PFSK-1 (cell line): ENCODE data around the gene LIN7B.

ENCODE experiments used
- FOXP2 ChIP-seq: optimal IDR thresholded peaks from 2 replicates; pipeline ENCODE3; 2011; ENCODE audit warnings: borderline replicate concordance, control low read depth, inconsistent platforms; ENCODE audit not compliant: insufficient read depth; ENCODE audit errors: extremely low read length, extremely low read depth
- POLR2AphosphoS5 ChIP-seq: IDR thresholded peaks from 2 replicates; pipeline ENCODE4 v1.6.1; 2012; ENCODE audit warnings: low read depth, mild to moderate bottlenecking, control low read depth, low read length, moderate library complexity
- SIN3A ChIP-seq: IDR thresholded peaks from 2 replicates; pipeline ENCODE4 v1.6.1; 2012; ENCODE audit warnings: mild to moderate bottlenecking, low read length, moderate library complexity, borderline replicate concordance; ENCODE audit not compliant: insufficient read depth
- TAF1 ChIP-seq: IDR thresholded peaks from 2 replicates; pipeline ENCODE4 v1.6.1; 2012; ENCODE audit warnings: low read length, control low read depth, borderline replicate concordance; ENCODE audit not compliant: insufficient read depth

DNA sequence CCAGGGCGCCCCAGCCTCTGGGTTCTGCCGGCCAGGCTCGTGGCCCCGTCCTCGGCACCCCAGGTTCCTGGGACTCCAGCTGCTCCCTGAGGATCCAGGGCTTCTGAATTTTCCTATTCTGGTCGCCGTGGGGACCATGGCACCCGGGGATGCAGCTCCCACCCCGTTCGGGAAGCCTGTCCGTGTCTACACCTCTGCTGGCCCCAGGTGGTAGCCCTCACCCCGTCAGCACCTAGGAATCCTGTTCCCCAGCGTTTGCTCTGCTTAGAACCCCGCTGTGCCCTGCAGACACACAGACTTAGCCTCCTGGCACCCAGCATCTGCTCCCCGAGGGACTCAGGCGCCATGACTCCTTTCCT is 6.1 kb downstream of the LIN7B start:
- no peak for TF ChIP-seq FOXP2
- TF ChIP-seq POLR2AphosphoS5 = no peak
- TF ChIP-seq TAF1 = no peak
- TF ChIP-seq SIN3A = no peak
